LNCaP clone FGC (cell line): ENCODE data around the gene OR2M3.

Experiments
- DNase-seq: peaks from one replicate; pipeline ENCODE4 v3.0.0-alpha.2; 2011; ENCODE audit warnings: low read depth
- H3K4me3 ChIP-seq: 2 replicates; pipeline ENCODE4 v1.5.1; 2011; ENCODE audit warnings: mild to moderate bottlenecking, low read depth, low read length, control low read depth
- TF ChIP-seq, protein P1 (sequence below): IDR thresholded peaks from 2 replicates; pipeline ENCODE4 v1.5.1; 2012; ENCODE audit warnings: mild to moderate bottlenecking; ENCODE audit not compliant: control insufficient read depth, insufficient read depth; ENCODE audit errors: extremely low read depth

OR2M3 gene, protein sequence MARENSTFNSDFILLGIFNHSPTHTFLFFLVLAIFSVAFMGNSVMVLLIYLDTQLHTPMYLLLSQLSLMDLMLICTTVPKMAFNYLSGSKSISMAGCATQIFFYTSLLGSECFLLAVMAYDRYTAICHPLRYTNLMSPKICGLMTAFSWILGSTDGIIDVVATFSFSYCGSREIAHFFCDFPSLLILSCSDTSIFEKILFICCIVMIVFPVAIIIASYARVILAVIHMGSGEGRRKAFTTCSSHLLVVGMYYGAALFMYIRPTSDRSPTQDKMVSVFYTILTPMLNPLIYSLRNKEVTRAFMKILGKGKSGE

DNA sequence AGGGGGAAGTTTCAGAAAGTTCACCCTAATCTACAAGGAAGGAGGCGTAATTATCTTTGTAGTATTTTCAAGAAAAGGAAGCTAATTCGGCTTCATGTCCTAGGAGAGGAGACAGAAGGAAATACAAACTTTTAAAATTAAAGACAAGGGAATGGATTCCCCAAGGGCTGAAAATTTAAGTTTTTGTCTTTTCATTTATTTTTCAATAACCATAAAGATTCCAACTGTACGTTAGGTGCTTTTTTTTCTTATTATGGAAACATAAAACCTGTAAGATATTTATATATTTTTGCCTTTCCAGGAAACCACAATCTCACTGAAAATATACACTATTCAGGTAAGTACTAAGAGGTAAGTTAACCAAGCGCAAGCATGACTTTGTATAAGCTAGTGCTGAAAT, at the start of gene OR2M3:
Gene OR2M3 (plus strand): TSS at position 301 of the 400 bp plus-strand sequence. CDS start 5,803 bp downstream, outside the sequence.
- DNase-seq = no peak
- TF ChIP-seq, protein P1, sequence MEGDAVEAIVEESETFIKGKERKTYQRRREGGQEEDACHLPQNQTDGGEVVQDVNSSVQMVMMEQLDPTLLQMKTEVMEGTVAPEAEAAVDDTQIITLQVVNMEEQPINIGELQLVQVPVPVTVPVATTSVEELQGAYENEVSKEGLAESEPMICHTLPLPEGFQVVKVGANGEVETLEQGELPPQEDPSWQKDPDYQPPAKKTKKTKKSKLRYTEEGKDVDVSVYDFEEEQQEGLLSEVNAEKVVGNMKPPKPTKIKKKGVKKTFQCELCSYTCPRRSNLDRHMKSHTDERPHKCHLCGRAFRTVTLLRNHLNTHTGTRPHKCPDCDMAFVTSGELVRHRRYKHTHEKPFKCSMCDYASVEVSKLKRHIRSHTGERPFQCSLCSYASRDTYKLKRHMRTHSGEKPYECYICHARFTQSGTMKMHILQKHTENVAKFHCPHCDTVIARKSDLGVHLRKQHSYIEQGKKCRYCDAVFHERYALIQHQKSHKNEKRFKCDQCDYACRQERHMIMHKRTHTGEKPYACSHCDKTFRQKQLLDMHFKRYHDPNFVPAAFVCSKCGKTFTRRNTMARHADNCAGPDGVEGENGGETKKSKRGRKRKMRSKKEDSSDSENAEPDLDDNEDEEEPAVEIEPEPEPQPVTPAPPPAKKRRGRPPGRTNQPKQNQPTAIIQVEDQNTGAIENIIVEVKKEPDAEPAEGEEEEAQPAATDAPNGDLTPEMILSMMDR = no peak
- H3K4me3 ChIP-seq = no peak within 1 kb of the TSS

DNA sequence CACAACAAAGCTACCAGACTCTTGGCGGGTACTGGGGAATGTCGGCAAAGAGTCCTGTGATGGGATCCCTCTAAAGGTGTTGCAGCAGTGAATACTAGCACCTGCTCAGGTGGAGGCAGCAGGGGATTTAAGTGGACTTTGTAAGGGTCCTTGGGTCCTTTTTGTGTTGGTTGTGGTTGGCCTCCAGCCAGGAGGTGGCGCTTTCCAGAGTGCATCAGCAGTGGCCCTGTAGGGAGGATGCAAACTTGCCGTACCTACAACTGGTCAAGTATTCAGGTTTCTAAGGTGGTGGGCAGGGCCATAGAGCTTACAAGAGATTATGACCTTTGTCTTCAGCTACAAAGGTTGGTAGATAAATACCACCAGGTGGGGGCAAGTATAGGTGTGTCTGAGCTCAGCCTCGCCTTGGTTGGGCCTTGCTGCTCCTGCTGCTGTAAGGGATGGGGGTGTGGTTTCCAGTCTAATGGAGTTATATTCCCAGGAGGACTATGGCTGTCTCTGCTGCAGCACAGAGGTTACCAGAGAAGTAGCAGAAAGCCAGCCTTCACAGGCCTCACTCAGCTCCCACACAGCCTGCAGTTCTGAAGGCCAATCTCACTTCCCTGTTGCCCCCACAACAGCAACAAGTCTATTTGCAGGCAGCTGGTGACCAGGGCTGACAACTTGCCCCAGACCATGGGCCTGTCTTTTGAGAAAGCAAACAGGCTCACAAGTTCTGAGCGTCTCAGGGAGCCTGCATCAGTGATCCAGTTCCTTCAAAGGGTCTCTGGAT, 44.8 kb upstream of the OR2M3 start:
- no peak overlapping the region for H3K4me3 ChIP-seq
- TF ChIP-seq, protein P1 = no peak
- no peak for DNase-seq

DNA sequence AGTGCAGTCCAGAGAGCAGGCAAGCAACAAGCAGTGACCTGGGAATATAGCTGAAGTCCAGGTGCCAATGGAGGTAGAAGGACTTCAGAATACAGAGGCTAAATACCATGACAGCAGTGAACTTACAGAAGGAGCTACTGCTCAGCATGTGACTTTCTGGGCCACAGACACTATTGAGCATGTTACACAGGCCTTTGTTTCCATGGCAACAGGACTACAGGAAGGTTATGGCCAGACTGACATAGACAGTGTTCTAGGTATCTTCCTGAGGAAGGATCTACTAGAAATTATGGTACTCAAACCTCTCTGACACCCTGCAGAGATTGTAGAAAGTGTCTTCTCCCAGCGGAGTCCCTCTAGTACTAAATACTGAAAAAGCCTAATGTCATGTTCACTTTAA, 41.1 kb upstream of the OR2M3 start:
- no peak for DNase-seq
- TF ChIP-seq, protein P1 = no peak
- H3K4me3 ChIP-seq = no peak overlapping the region

DNA sequence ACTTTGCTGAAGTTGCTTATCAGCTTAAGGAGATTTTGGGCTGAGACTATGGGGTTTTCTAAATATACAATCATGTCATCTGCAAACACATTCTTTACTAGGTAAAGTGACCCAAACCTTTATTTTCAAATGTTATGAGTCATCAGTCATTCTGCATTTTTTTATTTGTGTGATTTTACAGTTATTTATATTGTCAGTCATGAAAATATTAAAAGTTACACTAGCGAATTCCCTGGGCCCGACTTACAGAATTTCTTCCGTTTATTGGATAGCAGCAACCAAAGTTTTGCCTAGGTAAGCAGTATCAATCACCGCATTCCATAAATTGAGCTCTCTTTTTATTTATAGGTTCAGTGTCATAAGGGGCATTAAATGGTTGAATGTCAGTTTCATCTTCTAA, 38.3 kb upstream of the OR2M3 start:
- H3K4me3 ChIP-seq = no peak overlapping the region
- DNase-seq = no peak
- TF ChIP-seq, protein P1 = no peak

DNA sequence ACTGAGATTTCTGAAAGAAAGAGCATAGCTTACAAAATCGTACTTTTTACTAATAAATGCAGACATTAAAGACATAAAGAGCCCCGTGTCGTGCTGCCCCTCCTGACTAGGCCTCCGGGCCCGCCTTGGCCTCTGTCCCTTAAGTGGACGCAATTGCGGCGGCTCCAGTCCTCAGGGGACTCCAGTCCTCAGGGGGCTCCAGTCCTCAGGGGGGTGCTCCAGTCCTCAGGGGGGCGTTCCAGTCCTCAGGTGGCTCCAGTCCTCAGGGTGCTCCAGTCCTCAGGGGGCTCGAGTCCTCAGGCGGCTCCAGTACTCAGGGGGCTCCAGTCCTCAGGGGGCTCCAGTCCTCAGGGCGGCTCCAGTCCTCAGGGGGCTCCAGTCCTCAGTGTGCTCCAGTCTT, 33.0 kb upstream of the OR2M3 start:
- no peak for DNase-seq
- TF ChIP-seq, protein P1 = no peak
- H3K4me3 ChIP-seq = no peak overlapping the region

DNA sequence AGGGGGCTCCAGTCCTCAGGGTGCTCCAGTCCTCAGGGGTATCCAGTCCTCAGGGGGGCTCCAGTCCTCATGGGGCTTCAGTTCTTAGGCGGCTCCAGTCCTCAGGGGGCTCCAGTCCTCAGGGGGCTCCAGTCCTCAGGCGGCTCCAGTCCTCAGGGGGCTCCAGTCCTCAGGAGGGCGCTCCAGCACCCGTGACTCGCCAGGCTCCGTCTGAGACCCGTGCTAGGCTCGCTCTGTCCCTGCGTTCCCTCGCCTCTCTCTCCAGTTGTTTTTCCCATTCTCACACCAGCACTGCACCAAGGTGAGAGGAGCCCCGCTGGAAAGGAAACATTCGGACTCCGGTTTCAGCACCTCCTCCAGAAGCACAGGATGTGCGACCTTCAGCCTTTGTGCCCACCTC, 31.9 kb upstream of the OR2M3 start:
- DNase-seq = no peak
- TF ChIP-seq, protein P1 = no peak
- no peak overlapping the region for H3K4me3 ChIP-seq
